NCI-H1436 treated with DMSO at 0.1 percent for 48 hours (cell line): ENCODE results near the gene SLC35B2.
A peak's percentile ranks its signal among the peaks of the same experiment; 100 is the strongest.

Experiments used
- DNase-seq: peaks from one replicate; lab custom pipeline; 2025; lab: John Stamatoyannopoulos, UW

Gene SLC35B2

GRCh38 chr6:44268095-44268628, 10.8 kb upstream of the SLC35B2 start:
- no peak for DNase-seq

DNA sequence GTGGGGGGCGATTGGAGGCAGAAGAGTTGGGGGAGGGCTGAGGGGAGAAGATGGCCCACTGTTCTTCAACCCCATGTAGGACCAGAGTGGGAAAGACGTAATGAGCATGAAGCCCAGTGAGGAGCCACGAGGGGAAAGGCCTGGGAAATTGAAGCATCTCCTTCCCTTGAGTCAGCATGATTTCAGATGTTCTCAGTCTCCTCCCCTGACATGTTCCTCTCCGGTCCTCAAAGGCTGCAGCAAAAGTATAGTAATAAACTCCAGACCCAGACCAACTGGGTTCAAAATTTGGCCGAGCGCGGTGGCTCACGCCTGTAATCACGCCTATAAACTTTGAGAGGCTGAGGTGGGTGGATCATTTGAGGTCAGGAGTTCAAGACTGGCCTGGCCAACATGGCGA, 9.9 kb upstream of the SLC35B2 start:
- DNase-seq = no peak

- DNase-seq = no peak
These were observed 9.0 kb upstream of the SLC35B2 start for GRCh38 chr6:44266347-44266746.

DNA sequence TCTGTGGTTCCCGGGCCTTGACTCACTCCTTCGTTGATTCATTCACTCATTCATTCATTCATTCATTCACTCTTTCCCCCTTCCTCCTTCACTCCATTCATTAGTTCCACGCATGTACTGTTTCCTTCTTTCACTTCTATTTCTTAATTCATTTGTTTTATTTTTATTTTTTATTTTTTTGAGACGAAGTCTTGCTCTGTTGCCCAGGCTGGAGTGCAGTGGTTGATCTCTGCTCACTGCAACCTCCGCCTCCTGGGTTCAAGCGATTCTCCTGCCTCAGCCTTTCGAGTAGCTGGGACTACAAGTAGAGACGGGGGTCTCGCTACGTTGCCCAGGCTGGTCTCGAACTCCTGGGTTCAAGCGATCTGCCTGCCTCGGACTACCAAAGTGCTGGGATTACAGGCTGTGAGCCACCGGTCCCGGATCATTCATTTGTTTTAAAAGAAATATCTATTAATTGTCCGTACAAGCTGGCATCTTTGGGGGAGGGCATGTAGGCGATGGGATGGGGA, 8.4 kb upstream of the SLC35B2 start:
- no peak for DNase-seq

DNA sequence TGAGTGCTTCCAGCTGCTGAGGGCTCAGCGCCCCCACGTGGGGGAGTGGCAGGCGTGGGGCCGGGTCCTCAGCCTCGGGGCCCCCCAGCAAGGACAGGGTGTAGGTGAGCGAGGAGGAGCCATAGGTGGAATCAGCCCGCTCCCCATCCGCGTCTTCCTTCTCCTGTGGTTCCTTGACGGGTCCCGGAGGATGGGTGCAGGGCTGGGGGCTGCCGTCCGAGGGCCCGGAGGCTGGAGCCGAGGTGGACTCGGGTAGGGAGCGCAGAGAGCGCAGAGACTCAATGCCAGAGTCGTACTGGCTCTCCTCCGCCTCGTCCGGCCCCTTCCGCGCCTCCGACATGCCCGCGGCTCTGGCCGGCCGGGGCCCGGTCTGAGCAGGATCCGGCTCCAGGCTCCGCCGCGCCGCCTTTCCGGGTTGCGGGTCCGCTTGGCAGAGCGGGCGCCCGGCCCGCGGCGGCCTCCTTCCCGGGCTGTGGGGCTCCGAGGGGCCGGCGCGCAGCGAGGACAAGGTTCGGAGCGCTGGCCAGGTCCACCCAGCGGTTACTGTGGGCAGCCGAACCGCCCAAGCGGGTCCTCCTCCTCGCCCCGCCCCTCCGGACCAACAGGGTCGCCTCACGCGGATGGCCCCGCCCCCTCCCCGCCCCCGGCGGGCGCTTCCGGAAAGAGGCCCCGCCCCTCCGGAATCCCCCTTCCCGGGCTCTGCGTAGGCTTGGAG, 7.8 kb upstream of the SLC35B2 start, which contains the start of gene NFKBIE:
TSS of gene NFKBIE (minus strand) at position 545 of the 715 bp plus-strand sequence. CDS start at position 340, 205 bp downstream.
- DNase-seq = peak; percentile 35

DNA sequence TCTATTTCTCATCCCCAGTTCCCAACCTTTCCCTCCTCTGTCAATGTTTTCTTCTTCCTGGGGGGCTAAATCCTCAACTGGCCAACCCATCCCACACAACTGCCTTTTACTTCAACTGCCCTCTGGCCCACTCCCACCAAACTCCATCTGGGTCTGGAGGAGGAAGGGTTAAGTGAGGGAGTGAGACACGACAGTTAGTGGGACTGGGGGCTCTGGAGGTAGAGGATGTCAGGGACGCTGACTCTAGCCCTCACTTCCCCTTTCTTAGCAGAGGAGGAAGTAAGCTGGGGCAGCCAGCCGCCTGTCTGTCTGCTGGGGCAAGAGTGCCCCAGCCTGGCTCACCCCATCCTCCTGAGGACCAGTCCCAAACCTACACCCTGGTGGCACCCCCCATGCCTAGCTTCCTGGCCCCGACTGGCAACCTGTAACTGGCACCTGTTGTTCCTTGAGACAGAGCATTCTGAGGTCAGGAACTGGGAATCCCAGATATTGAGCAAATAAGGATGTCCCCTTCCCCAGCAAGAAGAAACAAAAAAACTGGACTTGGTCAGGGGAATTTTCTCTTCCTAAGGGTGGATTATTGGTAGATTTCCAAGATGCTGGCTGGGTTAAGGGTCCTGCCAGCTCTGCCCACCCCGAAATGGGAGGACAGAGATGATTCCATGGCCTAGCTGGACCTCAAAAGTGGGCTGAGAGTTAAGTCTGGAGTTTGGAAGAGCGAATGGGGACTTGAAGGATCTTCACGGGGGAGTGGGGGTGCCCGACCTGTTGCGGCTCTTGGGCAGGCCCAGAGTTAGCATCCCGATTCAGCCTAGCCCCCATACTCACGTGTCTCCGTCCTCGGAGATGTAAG, 7.1 kb upstream of the SLC35B2 start:
- no peak for DNase-seq

DNA sequence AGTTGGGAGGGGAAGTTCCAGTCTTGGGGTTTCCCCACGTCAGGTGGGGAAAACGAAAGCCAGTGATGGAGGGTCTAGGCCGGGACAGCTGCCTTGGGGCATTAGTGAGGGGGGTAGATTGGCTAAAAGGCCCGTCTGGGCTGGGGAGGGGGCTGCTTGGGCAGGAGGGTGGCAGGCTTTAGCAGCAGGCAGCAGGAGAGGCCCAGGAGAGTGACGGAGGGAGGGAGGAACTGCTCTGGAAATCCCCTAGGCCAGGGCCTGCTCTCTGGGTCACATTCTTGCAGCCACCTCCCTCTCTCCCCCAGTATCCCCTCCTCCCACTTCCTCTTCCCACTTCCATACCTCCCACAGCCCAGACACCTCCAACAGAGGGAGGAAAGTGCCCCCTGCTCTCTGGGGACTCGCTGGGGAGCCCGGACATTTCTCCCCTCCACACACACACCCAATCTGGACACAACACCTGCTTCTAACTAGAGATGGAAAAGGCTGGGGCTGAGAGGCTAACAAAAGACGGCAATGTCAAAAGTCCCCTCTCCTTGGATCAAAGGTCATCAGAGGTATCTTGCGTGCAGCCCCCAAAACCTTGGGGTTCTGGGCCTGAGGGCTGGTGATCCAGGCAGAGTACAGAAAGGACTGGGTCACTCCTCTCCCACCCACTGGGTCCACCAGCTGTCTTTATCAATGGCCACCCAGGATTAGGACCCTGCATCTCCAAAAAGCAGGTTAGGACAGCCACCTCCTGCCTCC, 6.2 kb upstream of the SLC35B2 start:
- DNase-seq = no peak

DNA sequence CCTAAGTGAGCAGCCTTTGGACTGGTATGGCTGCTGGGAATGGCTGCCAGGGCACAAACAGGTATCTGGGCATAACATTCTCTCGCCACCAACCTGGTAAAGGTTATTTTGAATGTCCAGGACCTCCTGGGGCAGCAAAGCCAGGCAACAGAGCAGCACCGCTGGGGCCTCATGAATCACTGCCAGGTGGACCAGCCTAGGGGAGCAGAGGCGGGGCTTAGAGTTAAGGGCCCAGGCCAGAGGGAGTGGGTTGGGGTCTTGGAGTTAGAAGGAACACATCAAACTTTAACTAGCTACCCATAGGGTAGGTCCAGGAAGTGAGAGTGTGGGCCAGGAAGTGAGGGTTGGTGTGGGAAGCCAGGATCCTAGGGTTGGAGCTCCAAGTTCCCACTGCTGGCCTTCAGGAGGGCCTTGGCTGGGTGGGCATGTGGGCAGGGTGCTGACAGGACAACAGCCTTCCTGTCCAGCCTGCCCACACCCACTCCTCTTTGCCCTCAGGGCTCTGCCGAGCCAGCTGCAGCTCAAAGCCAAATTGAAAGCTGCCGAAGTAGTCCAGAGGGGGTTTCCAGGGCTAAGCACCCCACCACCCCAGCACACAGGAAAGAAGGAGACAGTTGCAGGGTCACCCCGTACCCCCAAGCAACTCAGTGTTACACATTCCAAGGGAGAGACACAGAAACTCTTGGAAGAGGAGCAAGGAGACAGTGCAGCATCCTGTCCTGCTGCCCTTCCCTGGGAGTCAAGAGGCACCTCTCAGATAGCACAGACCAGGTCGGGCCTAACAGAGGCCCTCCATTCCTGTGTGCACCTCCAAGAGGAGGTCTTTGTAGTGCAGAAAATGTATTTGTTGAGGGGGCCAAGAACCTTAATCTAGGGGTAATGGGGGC, 5.4 kb upstream of the SLC35B2 start:
- no peak for DNase-seq

- no peak for DNase-seq
These were observed 4.3 kb upstream of the SLC35B2 start for GRCh38 chr6:44261581-44261980.

DNA sequence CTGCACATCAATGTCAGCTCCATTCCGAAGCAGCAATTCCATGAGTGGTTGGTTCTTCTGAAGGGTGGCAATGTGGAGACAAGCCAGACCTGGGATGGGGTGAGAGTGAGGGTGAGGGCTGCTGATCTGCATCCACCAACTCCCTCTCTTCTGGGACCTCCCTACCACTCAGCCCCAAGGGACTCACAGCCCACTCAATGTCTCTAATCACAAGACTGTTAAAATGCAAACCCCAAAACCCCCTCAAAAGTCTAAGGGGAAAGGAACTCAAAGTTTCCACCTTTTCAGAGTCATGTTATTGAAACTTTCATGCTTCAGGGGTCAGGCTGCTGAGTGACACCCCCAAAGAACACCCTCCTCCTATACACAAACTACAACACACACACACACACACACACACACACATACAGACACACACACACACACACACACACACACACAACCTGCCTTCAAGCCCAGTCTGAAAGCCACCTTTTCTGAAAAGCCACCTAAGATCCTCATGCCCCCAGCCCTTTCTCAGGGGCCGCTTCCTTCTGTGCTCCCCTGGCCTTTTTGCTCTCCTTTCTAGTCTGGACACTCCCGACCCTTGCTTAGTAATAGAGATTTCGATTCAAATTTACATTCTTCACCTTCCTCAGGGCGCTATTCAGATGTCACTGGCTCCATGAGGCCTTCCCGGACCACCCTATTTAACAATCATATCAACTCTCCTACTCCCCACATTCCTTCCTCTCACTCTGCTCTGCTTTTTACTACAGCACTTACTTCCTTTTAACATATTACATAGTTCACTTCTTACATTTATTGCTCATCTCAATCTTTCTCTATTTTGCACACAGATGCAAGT, 3.3 kb upstream of the SLC35B2 start:
- DNase-seq = no peak

GRCh38 chr6:44260011-44260410, 2.7 kb upstream of the SLC35B2 start:
- no peak for DNase-seq

DNA sequence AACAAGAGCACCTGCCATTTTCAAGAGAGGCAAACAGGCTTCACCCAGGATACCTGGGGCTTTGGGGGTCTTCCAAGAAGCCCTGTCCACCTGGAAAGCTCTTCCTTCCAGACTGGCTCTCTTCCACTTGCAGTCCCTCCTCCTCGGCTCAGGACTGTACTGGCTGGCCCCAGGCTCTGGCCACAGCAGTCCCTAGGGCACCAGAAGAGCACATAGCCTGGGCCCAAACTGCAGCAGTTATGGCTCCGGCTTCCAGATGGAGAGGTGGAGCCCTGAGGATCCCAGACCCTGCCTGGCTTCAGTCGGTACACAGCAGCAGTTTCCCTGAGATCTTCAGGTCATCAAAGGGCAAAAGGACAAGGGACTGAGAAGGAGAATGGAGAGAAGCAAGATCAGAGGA, 1.6 kb upstream of the SLC35B2 start:
- no peak for DNase-seq

GRCh38 chr6:44258325-44258863, 1.1 kb upstream of the SLC35B2 start:
- no peak for DNase-seq

DNA sequence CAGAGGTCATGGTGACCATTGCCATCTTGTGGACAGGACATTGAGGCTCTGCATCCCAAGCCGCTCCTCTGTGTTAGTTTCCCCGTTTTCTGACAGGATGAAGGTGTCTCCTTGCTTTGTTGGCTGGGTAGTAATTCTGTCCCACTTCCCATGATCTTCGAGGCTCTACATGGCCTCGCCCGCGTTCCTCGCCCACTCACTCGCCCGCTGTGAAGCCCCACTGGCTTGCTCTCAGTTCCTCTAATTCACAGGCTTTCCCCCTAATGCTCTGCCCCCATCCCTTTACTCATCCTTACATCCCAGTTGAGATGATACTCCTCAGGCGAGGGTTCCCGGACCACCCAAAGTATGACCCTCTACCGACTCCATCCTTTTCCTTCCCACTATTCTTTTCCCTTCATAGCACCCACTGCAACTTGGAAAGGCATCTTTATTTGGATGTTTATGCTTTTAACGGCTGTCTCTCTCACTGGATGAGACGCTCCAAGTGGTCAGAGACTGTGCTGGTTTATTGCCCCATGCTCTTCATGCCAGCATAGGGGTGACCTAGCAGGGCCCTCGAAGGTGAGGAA, 511 bp upstream of the SLC35B2 start:
- no peak for DNase-seq

- no peak for DNase-seq
These were observed 628 bp downstream of the SLC35B2 start for GRCh38 chr6:44256775-44257024.

- no peak for DNase-seq
These were observed 1.2 kb downstream of the SLC35B2 start for GRCh38 chr6:44255871-44256774.

- no peak for DNase-seq
These were observed 2.1 kb downstream of the SLC35B2 start for GRCh38 chr6:44255105-44255808.
